ENCODE results near the gene CARTPT. TPM values are rescaled to one million over a fixed set of nuclear protein-coding genes. Genes with fewer than 3 reads are reported as not detected.

CARTPT gene
- polyA plus RNA-seq, 4 donors = 0.30 TPM; not detected in 3

DNA sequence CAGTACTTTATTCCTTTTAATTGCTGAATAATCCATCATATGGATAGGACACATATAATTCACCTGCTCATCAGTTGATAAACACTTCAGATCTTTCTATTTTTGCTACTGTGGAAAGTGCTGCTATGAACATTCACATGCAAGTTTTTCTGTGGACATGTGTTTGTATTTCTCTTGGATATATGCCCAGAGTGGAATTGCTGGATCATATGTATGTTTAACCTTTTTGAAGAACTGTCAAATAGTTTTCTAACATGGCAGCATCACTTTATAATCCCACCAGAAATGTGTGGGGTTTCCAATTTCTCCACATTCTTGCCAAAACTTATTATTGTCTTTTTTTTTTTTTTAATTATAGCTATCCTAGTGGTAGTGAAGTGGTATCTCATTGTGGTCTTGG is 15.1 kb downstream of the CARTPT start:
- no peak for DNase-seq (ENCODE audit: low read depth in 4 of 4, low spot score in 3 of 4)

DNA sequence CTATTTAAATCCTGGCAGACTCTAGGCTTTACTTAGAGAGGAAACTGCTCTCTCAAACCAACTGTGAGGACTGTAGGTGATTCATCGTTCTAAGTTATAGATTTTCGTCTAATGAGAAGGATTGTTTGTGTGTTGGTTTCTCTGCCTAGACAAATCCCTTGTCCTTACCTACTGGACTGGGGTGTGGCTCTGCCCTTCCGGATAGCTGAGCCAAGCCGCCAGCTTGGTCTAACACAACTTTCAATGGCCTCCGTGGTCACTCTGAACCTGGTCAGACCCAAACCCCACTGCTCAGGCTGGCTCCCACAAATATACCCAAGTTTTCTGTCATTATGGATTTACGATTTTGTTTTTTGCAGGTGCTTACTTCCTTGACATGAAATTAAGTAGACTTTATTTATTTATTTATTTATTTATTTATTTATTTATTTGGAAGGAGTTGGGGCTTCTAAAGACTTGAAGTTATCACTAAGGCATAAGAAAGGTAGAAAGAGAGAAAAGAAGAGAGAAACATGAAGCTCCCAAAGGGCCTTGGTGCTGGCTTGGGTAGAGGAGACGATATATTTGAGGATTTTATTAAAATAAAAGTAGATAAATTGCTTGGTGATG is 19.0 kb downstream of the CARTPT start:
- no peak for DNase-seq (ENCODE audit: low read depth in 4 of 4, low spot score in 3 of 4)

DNA sequence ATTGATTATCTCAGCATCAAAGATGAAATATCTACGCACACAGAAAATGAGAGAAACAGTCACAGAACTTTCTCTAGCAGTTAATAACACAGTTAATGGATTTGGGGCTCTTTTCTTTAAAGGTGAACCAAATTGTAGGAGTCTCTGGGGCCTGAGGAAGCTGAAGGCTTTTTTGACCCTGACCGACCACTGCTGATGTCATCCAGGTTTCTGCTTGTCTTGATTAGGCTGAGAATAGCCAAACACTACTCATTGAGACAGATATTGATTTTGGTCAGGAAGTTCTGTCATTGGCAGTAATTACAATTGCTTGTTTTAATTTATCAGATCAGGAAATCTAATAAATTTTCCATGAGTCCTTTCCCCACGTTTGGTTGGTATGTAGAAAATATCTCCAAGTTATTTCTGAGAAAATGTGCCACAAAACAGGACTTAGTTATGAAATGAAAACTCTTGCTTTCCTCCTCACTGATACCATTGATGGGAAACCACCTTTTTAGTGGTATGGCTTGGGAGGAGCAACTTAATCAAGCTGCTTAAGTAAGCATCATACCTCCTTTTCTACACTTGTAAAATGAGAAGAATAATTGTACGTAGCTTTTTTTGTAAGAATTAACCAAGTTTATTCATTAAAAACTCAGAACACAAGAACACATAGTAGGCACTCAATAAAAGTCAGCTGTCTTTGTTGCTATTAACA is 19.7 kb downstream of the CARTPT start:
- DNase-seq (ENCODE audit: low read depth in 4 of 4, low spot score in 3 of 4) = no peak

DNA sequence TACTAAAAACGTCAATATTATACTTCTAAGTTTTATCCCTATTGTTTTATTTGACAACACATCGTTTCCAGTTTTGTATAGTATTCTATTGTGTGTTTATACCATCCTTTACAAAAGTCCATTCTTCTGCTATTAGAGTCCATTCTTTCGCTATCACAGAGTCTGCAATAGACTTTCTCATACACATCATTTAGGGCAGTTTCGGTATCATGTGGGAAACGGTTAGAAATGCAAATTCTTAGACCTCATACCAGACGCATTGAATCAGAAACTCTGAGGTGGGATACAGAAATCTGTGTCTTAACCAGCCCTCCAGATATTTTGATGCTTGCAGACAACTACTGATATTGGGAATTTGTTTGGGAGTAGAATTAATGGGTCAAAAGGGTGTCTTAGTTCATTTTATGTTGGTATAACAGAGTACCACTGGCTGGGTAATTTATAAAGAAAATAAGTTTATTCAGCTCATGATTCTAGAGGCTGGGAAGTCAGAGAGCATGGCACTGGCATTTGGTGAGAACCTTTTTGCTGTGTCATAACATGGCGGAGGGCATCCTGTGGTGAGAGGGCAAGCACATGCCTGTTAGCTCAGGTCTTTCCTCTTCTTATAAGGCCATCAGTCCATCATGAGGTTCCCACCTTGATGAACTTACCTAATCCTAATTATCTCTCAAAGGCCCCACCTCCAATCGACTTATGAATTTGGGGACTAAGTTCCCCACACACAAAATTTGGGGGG is 21.1 kb downstream of the CARTPT start:
- DNase-seq (ENCODE audit: low read depth in 4 of 4, low spot score in 3 of 4) = no peak

DNA sequence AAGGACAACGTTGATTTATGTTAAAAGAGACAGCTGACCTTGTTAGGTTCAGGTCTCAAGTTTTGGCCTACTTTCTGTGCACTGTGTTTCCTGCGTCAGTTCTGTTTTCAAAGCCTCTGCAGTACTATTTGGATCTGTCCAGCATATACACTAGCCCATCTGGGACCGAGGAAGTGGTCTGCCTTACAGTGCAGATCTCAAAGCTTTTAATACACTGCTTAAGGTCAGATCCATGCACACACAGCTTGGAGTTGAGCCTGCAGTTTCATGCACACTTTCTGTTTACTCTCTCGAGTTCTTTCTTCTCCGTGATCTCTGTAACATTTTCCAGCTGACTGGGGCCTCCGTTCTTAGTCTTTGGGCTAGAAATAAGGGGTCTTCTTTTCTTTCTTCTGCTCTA is 24.1 kb downstream of the CARTPT start:
- DNase-seq (ENCODE audit: low read depth in 4 of 4, low spot score in 3 of 4) = no peak

DNA sequence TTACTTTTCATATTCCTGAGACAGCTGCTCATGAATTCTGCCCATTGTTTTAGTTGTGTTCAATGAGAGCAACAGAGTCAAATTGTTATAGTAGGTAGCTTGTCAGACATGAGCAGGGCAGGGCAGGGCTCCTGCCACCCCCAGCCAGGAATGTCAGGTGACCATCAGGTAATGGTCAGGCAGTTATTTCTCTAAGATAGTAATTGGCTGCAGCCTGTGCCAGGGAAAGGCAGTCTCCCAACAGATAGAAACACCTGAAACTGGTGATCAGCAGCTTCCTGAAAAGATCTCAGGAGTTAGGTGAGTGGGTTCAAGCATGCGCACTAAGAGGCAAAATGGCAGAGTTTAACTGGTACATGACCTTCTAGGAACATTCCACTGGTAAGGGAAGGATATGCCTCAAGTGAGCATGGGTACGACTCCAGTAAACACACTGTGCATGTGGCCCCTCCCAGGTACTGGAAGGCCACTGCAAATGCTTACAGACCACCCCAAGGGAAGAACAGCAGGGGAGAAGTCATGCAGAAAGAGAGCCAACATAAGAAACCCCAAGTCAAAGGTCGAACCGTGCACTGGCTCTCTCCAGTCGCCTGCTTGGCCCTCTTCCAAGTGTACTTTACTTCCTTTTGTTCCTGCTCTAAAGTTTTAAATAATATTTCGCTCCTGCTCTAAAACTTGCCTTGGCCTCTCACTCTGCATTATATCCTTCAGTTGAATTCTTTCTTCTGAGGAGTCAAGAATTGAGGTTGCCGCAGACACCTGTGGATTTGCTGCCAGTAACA is 25.1 kb downstream of the CARTPT start:
- no peak for DNase-seq (ENCODE audit: low read depth in 4 of 4, low spot score in 3 of 4)

DNA sequence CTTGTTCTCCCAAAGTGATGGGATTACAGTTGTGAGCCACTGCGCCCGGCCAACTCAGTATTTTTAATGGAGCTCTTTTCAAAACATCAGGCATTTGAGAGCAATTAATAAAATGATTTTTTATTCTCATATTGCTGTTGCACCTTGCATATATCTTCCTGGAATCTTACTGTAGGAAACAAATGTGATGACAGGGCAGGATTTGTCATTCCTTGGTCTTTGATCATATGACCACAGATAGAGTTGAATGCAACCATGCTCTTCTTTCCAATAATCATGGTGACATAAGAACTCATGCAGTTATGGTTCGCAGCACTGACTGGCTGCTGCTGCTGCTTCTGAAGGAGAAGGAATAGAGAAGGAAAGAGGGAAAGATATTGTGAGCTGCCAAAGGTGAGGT is 28.1 kb downstream of the CARTPT start:
- DNase-seq (ENCODE audit: low read depth in 4 of 4, low spot score in 3 of 4) = no peak

DNA sequence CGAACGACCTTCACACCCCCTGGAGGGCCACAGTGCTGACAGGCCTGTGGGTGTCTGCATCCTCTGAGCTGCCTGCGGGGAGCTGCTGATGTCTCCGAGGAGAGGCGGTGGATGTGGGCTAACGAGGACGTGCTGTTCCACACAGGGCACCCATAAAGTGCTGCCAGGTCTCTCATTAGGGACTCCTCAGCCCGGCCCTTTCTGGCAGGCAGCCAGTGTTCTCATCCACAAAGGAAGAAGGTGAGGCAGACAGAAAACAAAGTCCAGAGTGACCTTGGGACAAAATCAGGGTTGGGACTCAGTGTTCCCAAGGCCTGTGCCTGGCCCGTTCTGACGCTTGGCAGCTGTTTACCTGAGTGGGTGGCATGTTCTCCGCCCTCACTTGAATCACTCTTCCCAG is 29.3 kb downstream of the CARTPT start:
- no peak for DNase-seq (ENCODE audit: low read depth in 4 of 4, low spot score in 3 of 4)

DNA sequence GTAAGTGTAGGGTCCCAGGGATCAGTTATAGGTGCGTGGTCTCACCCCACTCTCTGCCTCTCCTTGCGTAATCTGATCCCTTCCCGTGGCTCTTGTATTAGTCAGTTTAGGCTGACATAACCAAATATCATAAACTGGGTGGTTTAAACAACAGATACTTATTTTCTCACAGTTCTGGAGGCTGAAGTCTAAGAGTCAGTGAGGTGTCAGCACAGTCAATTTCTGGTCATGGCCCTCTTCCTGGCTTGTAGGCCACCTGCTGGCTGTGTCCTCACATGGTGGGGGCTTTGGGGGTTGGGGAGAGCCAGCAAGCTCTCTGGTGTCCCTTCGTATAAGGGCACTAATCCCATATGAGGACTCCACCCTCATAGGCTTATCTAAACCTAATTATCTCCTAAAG is 32.3 kb downstream of the CARTPT start:
- no peak for DNase-seq (ENCODE audit: low read depth in 4 of 4, low spot score in 3 of 4)

DNA sequence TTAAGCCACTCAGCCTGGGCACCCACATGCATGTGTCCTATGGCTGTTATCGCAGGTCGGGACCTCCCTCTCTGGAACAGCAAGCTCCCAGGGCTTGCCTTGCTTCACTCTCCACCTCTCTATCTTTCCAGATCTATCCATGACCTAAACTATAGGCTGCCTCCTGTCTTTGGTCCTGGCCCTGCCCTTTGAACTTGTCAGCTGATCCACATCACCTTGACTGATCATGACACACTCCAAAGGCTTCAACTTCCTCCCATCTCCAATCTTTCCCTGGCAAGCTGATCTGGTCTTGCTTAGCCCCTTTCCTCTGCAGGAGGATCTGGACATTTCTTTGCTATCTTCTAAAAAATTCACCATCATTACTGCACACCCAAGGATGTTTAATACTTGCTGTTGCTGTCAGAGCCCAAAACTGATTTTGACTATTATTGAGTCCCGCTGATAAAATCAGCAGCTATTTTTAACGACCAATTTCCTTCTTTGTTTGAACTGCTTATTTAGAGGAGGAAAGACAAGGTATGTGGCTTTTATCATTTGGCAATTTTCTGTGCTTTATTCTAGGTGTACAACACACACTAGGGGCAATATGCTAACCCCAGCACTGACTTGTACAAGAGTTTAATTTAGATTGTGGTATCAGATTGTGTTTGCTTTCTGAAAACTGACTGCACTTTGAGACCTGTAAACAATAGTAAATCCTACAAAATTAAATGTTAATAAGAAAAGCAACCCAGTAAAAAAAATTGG is 33.5 kb downstream of the CARTPT start:
- no peak for DNase-seq (ENCODE audit: low read depth in 4 of 4, low spot score in 3 of 4)

DNA sequence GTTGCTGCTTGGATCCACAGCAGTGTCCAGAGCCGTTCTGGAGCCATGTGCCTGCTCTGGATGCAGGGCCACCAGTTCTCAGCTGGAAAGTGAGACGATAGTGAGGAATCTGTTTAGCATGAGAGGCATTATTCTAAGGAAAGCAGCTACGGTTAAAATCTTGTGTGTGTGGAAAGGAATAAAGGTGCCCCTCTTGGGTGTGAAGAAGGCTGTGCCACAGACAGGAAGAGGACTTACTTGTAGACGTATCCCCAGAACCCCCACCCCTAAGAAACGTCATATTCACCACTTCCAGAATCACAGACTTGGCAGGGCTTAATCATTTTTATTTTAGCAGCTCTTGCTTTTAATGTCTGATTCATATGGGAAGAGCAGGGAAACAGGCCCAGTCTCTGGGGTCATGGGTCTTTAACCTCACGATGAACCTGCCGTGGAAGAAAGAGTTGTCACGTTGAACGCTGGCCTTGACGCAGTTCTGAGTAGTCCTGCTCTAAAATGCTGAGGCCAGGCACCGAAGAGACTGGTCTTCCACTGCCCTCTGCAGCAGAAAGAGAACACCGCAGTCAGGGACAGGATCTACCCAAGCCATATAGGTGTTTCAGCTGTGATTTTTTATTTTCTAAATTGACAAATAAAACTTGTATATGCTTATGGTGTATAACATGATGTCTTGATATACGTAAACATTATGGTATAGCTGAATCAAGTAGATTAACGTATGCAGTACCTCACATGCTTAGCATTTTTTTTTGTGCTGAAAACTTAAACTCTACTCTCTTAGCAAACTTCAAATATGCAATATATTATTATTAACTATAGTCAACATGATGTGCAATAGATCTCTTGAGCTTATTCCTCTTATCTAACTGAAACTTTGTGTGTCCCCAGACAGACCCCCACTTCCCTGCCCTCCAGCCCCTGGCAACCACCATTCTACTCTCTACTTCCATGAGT is 38.8 kb downstream of the CARTPT start:
- peak in 3 of 4 donors; percentile 25 to 46 (median 39) for DNase-seq (ENCODE audit: low read depth in 4 of 4, low spot score in 3 of 4)

DNA sequence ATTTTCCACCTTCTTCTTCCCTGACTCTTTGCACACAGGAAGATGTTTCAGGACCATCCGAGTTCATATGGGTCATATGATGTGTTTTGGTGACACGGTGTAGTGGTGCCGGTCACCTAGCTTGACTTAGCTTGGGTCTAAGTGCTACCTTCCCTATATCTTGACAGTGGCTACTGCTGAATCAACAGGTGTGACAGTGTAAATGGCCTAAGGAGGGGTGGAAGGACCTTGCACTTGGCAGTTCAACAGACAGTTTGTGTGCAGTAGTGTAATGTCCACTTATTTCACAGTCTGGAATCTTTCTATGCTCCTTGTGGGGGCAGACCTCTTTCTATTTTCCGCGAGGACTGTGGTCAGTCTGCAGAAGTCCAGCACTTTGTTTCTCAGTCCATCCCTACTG is 43.8 kb downstream of the CARTPT start:
- no peak for DNase-seq (ENCODE audit: low read depth in 4 of 4, low spot score in 3 of 4)

DNA sequence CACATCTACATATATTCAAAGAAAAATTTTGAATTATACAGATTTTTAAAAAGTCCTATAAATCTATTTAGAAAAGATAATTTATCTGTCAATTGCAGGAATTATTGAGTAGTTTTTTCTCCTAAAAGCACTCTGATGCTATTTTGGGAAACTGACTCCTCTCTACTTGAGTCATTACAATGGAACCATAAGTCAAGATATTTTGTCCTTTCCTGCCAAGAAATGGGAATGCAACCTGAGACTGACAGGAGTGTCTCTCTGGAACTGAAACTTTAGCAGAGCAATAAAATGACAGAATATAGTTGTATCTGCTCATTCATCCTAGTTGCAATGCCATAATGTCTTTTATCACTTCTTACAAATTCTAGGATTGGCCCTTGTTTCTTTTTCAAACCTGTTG is 48.6 kb downstream of the CARTPT start:
- no peak for DNase-seq (ENCODE audit: low read depth in 4 of 4, low spot score in 3 of 4)

DNA sequence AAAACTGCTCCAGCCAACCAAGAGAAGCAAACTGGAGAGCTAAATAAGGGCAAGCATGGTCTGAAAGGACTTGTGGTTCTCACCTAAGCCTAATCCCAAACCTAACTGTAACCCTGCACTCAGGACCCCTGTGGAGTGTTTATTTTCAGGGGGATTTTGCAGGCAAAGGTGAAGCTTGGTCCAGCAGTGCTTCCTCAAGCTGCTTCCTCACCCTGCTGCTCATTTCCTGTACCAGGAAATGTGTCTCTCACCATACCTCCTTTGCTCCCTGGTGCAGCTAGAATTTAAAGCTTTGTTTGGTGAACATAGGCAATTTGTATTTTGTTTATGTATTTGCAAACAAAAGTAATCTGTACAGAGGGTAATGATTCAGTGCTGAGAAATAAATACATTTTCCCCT is 50.2 kb downstream of the CARTPT start:
- DNase-seq (ENCODE audit: low read depth in 4 of 4, low spot score in 3 of 4) = no peak

DNA sequence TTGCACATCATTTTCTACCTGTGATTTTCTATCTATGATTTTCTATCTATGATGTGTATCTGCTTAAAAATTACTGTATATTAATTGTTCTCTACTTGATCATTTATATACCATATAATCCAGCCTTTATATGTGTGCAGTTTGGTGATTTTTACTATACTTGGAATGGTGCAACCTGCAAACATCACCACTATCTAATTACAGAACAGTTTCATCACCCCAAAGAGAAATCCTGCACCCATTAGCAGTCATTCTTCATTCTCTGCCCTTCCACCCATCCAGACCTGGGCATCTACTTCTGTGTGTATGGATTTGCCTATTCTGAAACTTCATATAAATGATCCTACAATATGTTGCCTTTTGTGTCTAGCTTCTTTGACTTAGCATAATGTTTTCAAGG is 51.3 kb downstream of the CARTPT start:
- DNase-seq (ENCODE audit: low read depth in 4 of 4, low spot score in 3 of 4) = no peak

Data from right renal pelvis (tissue), 4 donors.